Thyroid gland (tissue), 4 donors: ENCODE data around the gene THYN1.

Experiments used
- CTCF ChIP-seq, 6 experiments: fragments of 200-600 bp in 3 of 6; fragments of 450-650 bp in 3 of 6; sonication (generic) in 3 of 6; IDR thresholded peaks; one replicate each; pipeline ENCODE4 v1.5.1; 2016 to 2019; ENCODE audit warnings: antibody characterized with exemption in 6 of 6, mild to moderate bottlenecking in 2 of 6, inconsistent platforms in 1 of 6, moderate library complexity in 1 of 6
- POLR2A ChIP-seq, 2 donors: fragments of 450-650 bp; IDR thresholded peaks; one replicate each; pipeline ENCODE4 v1.6.1; 2017; ENCODE audit warnings: antibody characterized with exemption in 2 of 2, mild to moderate bottlenecking in 2 of 2, moderate library complexity in 1 of 2

GRCh38 chr11:134277183-134278001 is 24.2 kb upstream of the THYN1 start:
- no peak for TF ChIP-seq CTCF (IDR thresholded peaks at IDR 0.05)
- TF ChIP-seq POLR2A (IDR thresholded peaks at IDR 0.05), result no peak
